ENCODE results near the gene ACSBG1. TPM values are rescaled to one million over a fixed set of nuclear protein-coding genes. Genes with fewer than 3 reads are reported as not detected.

Gene ACSBG1
- total and polyA plus RNA-seq, 10 of the 15 experiments (the other 5 are each of a cell fraction or from before 2014, with no cell fraction given) = 0.11 to 0.75 (median 0.42) TPM

GRCh38 chr15:78207110-78207458, 27.3 kb downstream of the ACSBG1 start (continued):
- no peak for TF ChIP-seq GABPA (IDR thresholded peaks at IDR 0.05; ENCODE audit: low read depth)
- no peak for TF ChIP-seq NR2F1 (conservative IDR thresholded peaks at IDR 0.05)
- TF ChIP-seq POLR2A (IDR thresholded peaks at IDR 0.05; ENCODE audit: low read depth, low read length) = no peak
- TF ChIP-seq ZZZ3 (IDR thresholded peaks at IDR 0.05; ENCODE audit: control insufficient read depth, insufficient read length, low read depth) = no peak
- no peak for TF ChIP-seq KDM1A (IDR thresholded peaks at IDR 0.05; ENCODE audit: borderline replicate concordance)
- no peak for TF ChIP-seq ZNF217 (IDR thresholded peaks at IDR 0.05)
- TF ChIP-seq KLF5 (IDR thresholded peaks at IDR 0.05; ENCODE audit: partially characterized antibody) = no peak

- no peaks in the 10 kb centered on the region for H4K20me1 ChIP-seq (ENCODE audit: control insufficient read depth, insufficient read depth)
- H3K36me3 ChIP-seq (ENCODE audit: control insufficient read depth in 2 of 2, insufficient read depth in 2 of 2, low read length in 1 of 2) = no peaks in the 10 kb centered on the region
- no peak for TF ChIP-seq ZBTB11 (CRISPR knock-in tag; IDR thresholded peaks at IDR 0.05)
- no peak for TF ChIP-seq ELK1 (IDR thresholded peaks at IDR 0.05; ENCODE audit: low read depth, low read length)
- ChIA-PET SMC1A (ENCODE audit: uncharacterized antibody, unreplicated experiment) (interaction anchor here (1.4 kb wide), 1 partner anchor 34 kb away, joined by 3 read pairs; no protein-coding TSS in a partner anchor), CTCF (interaction anchor here (1.5 to 2.3 kb wide), 2 partner anchors 11 to 36 kb away, joined by 5 to 14 read pairs; no protein-coding TSS in a partner anchor), RAD21 (ENCODE audit: unreplicated experiment) (no interaction called here), POLR2A (no interaction called here)
- intact Hi-C loops (cut with micrococcal nuclease; ENCODE audit: unreplicated experiment) (no loop called here), in situ Hi-C loops (cut with MboI) (no loop called here)
- ATAC-seq = no peak
- H3K79me2 ChIP-seq (ENCODE audit: control insufficient read depth, insufficient read depth, low read length) = no peaks in the 10 kb centered on the region
- H3K4me2 ChIP-seq (ENCODE audit: control insufficient read depth, insufficient read depth) = no peak overlapping the region
- no peak overlapping the region for H3K4me3 ChIP-seq
- no peaks in the 10 kb centered on the region; a peak in 1 of 4 replicates for H3K27me3 ChIP-seq (replicated peaks in 1 of 2; ENCODE audit: control insufficient read depth in 2 of 2, insufficient read depth in 2 of 2, low read length in 1 of 2)
- H3K9me3 ChIP-seq (replicated peaks; ENCODE audit: control insufficient read depth, insufficient read depth, low read length) = no peaks in the 10 kb centered on the region
- BruUV-seq (replicated peaks) = no TSS peak
- no peak overlapping the region for H3K9ac ChIP-seq (ENCODE audit: control insufficient read depth, insufficient read depth, low read length)
- no peak for DNase-seq (ENCODE audit: low read depth, low spot score)
- FAIRE-seq = no peak
- no peak overlapping the region for H2AFZ ChIP-seq (ENCODE audit: control insufficient read depth, low read depth, low read length)
- WGBS (ENCODE audit: insufficient coverage, insufficient replicate concordance, low lambda C conversion rate, missing lambda C conversion rate) = 36% methylated on average over 12 of the region's 12 CpGs
- no peak overlapping the region for H3K27ac ChIP-seq (ENCODE audit: control insufficient read depth, insufficient read depth)
- H3K4me1 ChIP-seq (ENCODE audit: control insufficient read depth, insufficient read depth, low read length) = no peaks in the 10 kb centered on the region
Measured at GRCh38 chr15:78206326-78207109, 27.8 kb downstream of the ACSBG1 start.

Data from GM12878 (cell line).